K562 (cell line): Measurements from ENCODE around the gene EDARADD. TPM values are rescaled to one million over a fixed set of nuclear protein-coding genes. Genes with fewer than 3 reads are reported as not detected.
A peak's percentile ranks its signal among the peaks of the same experiment; 100 is the strongest.

ENCODE experiments used
- BRF2 ChIP-seq: IDR thresholded peaks from 3 replicates; pipeline ENCODE4 v1.6.1; 2011; ENCODE audit warnings: borderline replicate concordance, mild to moderate bottlenecking; ENCODE audit not compliant: insufficient read length, insufficient read depth
- CAMTA2 ChIP-seq: fragments of 250-450 bp; sonication (Bioruptor Pico); conservative IDR thresholded peaks from 2 replicates; pipeline ENCODE4 v1.5.1; 2022
- CBX2 ChIP-seq: fragments of 200-600 bp; sonication (generic); IDR thresholded peaks from one replicate; pipeline ENCODE4 v1.6.1; 2012; ENCODE audit warnings: mild to moderate bottlenecking, low read length, inconsistent platforms; ENCODE audit not compliant: insufficient read depth, poor library complexity, severe bottlenecking
- DNMT1 ChIP-seq: fragments of 450-650 bp; IDR thresholded peaks from 2 replicates; pipeline ENCODE4 v1.6.1; 2016; ENCODE audit warnings: antibody characterized with exemption, mild to moderate bottlenecking
- ELK3 ChIP-seq: fragments of 450-650 bp; formaldehyde crosslinking; IDR thresholded peaks from 2 replicates; pipeline ENCODE4 v1.4.0; 2020; ENCODE audit warnings: mild to moderate bottlenecking
- GABPB2 ChIP-seq: fragments of 250-450 bp; sonication (Bioruptor Pico); conservative IDR thresholded peaks from 2 replicates; pipeline ENCODE4 v1.5.1; 2021; ENCODE audit warnings: mild to moderate bottlenecking
- GTF2B ChIP-seq: IDR thresholded peaks from 2 replicates; pipeline ENCODE4 v1.6.1; 2011; ENCODE audit not compliant: insufficient read length; ENCODE audit errors: extremely low read depth
- HDAC1 ChIP-seq, 2 experiments: fragments of 450-650 bp; IDR thresholded peaks; 2 replicates each; pipeline ENCODE4 v1.6.1; 2016 to 2017; ENCODE audit warnings: inconsistent platforms in 1 of 2, mild to moderate bottlenecking in 1 of 2, moderate library complexity in 1 of 2
- HMBOX1 ChIP-seq: sonication (generic); IDR thresholded peaks from 2 replicates; pipeline ENCODE4 v1.6.1; 2016
- HNRNPLL ChIP-seq: fragments of 200-400 bp; formaldehyde crosslinking; IDR thresholded peaks from 2 replicates; pipeline ENCODE4 v1.6.1; 2017; ENCODE audit warnings: low read length, low read depth, mild to moderate bottlenecking; ENCODE audit not compliant: poor library complexity, severe bottlenecking
- ILK ChIP-seq: fragments of 450-650 bp; IDR thresholded peaks from 2 replicates; pipeline ENCODE4 v1.6.1; 2016; ENCODE audit warnings: missing genetic modification characterization, low read depth, mild to moderate bottlenecking, missing compliant biosample characterization, moderate library complexity, borderline replicate concordance
- IRF9 ChIP-seq: fragments of 450-650 bp; IDR thresholded peaks from 2 replicates; pipeline ENCODE4 v1.6.1; 2016; ENCODE audit warnings: missing biosample characterization, missing genetic modification characterization
- KDM1A ChIP-seq, 2 experiments: fragments of 450-650 bp; IDR thresholded peaks; 2 replicates each; pipeline ENCODE4 v1.6.1; 2016; ENCODE audit warnings: mild to moderate bottlenecking in 2 of 2
- MXD1 ChIP-seq: fragments of 250-450 bp; sonication (Bioruptor Pico); IDR thresholded peaks from 2 replicates; pipeline ENCODE4 v1.8.0; 2021; ENCODE audit warnings: borderline replicate concordance, mild to moderate bottlenecking, moderate library complexity; ENCODE audit not compliant: poor library complexity, severe bottlenecking
- MXI1 ChIP-seq: IDR thresholded peaks from 2 replicates; pipeline ENCODE4 v1.6.1; 2011; ENCODE audit warnings: low read depth, mild to moderate bottlenecking, improper control_type of control experiment, low read length
- NRF1 ChIP-seq, 2 experiments: fragments of 450-650 bp; IDR thresholded peaks in 1 of 2; conservative IDR thresholded peaks in 1 of 2; 2 replicates each; pipeline ENCODE4 v1.6.1; 2014; ENCODE audit warnings: mild to moderate bottlenecking in 2 of 2
- RBFOX2 ChIP-seq: fragments of 200-400 bp; formaldehyde crosslinking; IDR thresholded peaks from 2 replicates; pipeline ENCODE4 v1.6.1; 2017; ENCODE audit warnings: low read depth, mild to moderate bottlenecking, low read length, moderate library complexity
- SMAD4 ChIP-seq: fragments of 250-450 bp; sonication (Bioruptor Pico); conservative IDR thresholded peaks from 2 replicates; pipeline ENCODE4 v1.8.0; 2021; ENCODE audit warnings: inconsistent platforms, mild to moderate bottlenecking, moderate library complexity
- SRSF3 ChIP-seq: fragments of 200-400 bp; formaldehyde crosslinking; IDR thresholded peaks from 2 replicates; pipeline ENCODE4 v1.6.1; 2016; ENCODE audit warnings: mild to moderate bottlenecking, low read length, moderate library complexity; ENCODE audit not compliant: insufficient read depth
- ZC3H4 ChIP-seq: sonication (generic); formaldehyde crosslinking; IDR thresholded peaks from 2 replicates; pipeline ENCODE4 v1.9.0; 2021; ENCODE audit warnings: missing genetic modification reagents, borderline replicate concordance
- ZKSCAN3 ChIP-seq: fragments of 250-450 bp; sonication (Bioruptor Pico); IDR thresholded peaks from 2 replicates; pipeline ENCODE4 v1.4.0; 2020
- ZNF134 ChIP-seq: fragments of 250-450 bp; sonication (Bioruptor Pico); conservative IDR thresholded peaks from 2 replicates; pipeline ENCODE4 v1.4.0; 2020
- ZNF224 ChIP-seq: sonication (generic); formaldehyde crosslinking; IDR thresholded peaks from 2 replicates; pipeline ENCODE4 v1.8.0; 2022; ENCODE audit warnings: mild to moderate bottlenecking, missing genetic modification reagents
- polyA plus RNA-seq, 8 experiments: library from polyadenylated mRNA; depleted of rRNA in 4 of 8; stranded (reverse) in 5 of 8; unstranded in 3 of 8; fragments of >200 nt; fragmentation: Nextera tagmentation in 2 of 8; fragmentation: Illumina TruSeq in 1 of 8; extraction: Ambion mirVana in 2 of 8; extraction: Trizol in 1 of 8; gene quantifications; 2 replicates each; pipeline versions ENCODE4 v1.2.1 to v1.2.3, GENCODE V29; 2011 to 2014; ENCODE audit warnings: inconsistent platforms in 1 of 8, missing spikeins in 1 of 8
- total RNA-seq, 7 experiments: library from RNA; depleted of rRNA in 6 of 7; stranded (reverse); fragments of >200 nt in 6 of 7; fragmentation: Illumina TruSeq in 2 of 7; extraction: Trizol in 2 of 7; gene quantifications; 2 replicates each; pipeline versions ENCODE4 v1.2.1 to v1.2.3, GENCODE V29; 2011 to 2021; ENCODE audit warnings: low replicate concordance in 1 of 7

EDARADD gene
- total and polyA plus RNA-seq, 9 of the 15 experiments (the other 6 are each of a cell fraction or from before 2014, with no cell fraction given), result 0.46 to 32.4 (median 20.6) TPM

- TF ChIP-seq ELK3 (CRISPR knock-in tag), result no peak; the same call in 1 of the 2 replicates
- peak; percentile 50 for TF ChIP-seq RBFOX2
- 0 out of 2 replicates have a peak, but pooled peaks have one; percentile 70 for TF ChIP-seq DNMT1
- TF ChIP-seq ZNF134 (CRISPR knock-in tag), result 0 out of 2 replicates have a peak, but pooled peaks have one; percentile 42
- no peak for TF ChIP-seq BRF2
- no peak for TF ChIP-seq HDAC1 (IDR thresholded peaks at IDR 0.05)
- TF ChIP-seq KDM1A (IDR thresholded peaks at IDR 0.05), result no peak
- TF ChIP-seq GABPB2 (CRISPR knock-in tag), result no peak
- no peak for TF ChIP-seq MXI1
- no peak for TF ChIP-seq CAMTA2
- no peak for TF ChIP-seq ZKSCAN3 (CRISPR knock-in tag)
- TF ChIP-seq ILK (tag), result no peak
- TF ChIP-seq CBX2, result no peak
- peak; percentile 29 for TF ChIP-seq MXD1
- TF ChIP-seq IRF9, result peak; percentile 69; the same call in 1 of the 2 replicates
- peak; percentile 91 for TF ChIP-seq SMAD4
- TF ChIP-seq GTF2B, result no peak
- TF ChIP-seq HNRNPLL, result no peak
- TF ChIP-seq NRF1 (conservative IDR thresholded peaks at IDR 0.05 in 1 of 2, IDR thresholded peaks at IDR 0.05 in 1 of 2), result peak; percentile 64 to 68
- no peak for TF ChIP-seq ZNF224 (CRISPR knock-in tag)
- peak; percentile 80; the same call in 1 of the 2 replicates for TF ChIP-seq HMBOX1
- no peak for TF ChIP-seq SRSF3
- TF ChIP-seq ZC3H4 (CRISPR knock-in tag), result no peak
Measured at GRCh38 chr1:236351875-236352573, 42.1 kb upstream of the EDARADD start (continued).
